GM12892 (cell line): ENCODE data around the gene N4BP2L1.

ENCODE experiments used
- POLR2A ChIP-seq: IDR thresholded peaks from 2 replicates; pipeline ENCODE4 v1.6.1; 2011; ENCODE audit warnings: low read depth, low read length, control low read depth
- POLR2AphosphoS5 ChIP-seq: IDR thresholded peaks from 2 replicates; pipeline ENCODE4 v1.6.1; 2011; ENCODE audit warnings: low read depth, low read length, control low read depth

GRCh38 chr13:32447894-32448623 lies 20.1 kb upstream of the N4BP2L1 start:
- TF ChIP-seq POLR2AphosphoS5 (no peak), POLR2A (no peak)
